ENCODE results near the gene OGDHL.

OGDHL gene

GRCh38 chr10:49769692-49770091 is 7.6 kb upstream of the OGDHL start:
- Histone ChIP-seq H3K4me3 (ENCODE audit: low read length) (no peak overlapping the region), H3K9ac (ENCODE audit: low read length) (no peak overlapping the region), H3K27me3 (replicated peaks; ENCODE audit: control insufficient read depth, insufficient read depth, low read length) (peaks cover 47% of the 10 kb centered on the region), H3K36me3 (ENCODE audit: control insufficient read depth, insufficient read depth, low read length, severe bottlenecking) (no peaks in the 10 kb centered on the region), H3K4me1 (ENCODE audit: control insufficient read depth, insufficient read depth, low read length) (no peaks in the 10 kb centered on the region), H3K9me3 (ENCODE audit: control insufficient read depth, low read length) (peaks cover 10% of the 10 kb centered on the region)
- no peak for DNase-seq (ENCODE audit: low read depth)

DNA sequence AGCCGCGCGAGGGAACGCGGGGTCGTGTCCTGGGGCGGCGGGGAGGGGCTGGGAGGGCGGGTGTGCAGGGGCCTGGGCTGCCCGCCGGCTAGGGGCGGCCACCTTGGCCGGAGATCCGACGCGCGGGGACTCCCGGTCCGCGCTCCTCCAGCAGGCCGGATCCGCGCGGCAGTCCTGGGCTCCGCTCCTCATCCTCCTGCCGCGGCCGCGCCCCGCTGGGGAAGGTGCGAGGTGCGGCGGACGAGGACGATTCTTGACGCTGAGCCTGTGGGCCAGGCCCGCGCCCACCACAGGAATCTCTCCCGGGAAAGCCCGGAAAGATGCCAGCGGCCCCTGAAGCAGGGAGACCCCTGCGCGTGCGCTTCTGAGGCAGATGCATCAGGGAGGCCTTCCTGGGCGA is 6.6 kb upstream of the OGDHL start:
- DNase-seq (ENCODE audit: low read depth): no peak
- H3K27me3 ChIP-seq (replicated peaks; ENCODE audit: control insufficient read depth, insufficient read depth, low read length): peaks cover 45% of the 10 kb centered on the region
- no peak overlapping the region for H3K9ac ChIP-seq (ENCODE audit: low read length)
- H3K9me3 ChIP-seq (ENCODE audit: control insufficient read depth, low read length): peaks cover 10% of the 10 kb centered on the region
- H3K36me3 ChIP-seq (ENCODE audit: control insufficient read depth, insufficient read depth, low read length, severe bottlenecking): no peaks in the 10 kb centered on the region
- no peaks in the 10 kb centered on the region for H3K4me1 ChIP-seq (ENCODE audit: control insufficient read depth, insufficient read depth, low read length)
- H3K4me3 ChIP-seq (ENCODE audit: low read length): no peak overlapping the region

DNA sequence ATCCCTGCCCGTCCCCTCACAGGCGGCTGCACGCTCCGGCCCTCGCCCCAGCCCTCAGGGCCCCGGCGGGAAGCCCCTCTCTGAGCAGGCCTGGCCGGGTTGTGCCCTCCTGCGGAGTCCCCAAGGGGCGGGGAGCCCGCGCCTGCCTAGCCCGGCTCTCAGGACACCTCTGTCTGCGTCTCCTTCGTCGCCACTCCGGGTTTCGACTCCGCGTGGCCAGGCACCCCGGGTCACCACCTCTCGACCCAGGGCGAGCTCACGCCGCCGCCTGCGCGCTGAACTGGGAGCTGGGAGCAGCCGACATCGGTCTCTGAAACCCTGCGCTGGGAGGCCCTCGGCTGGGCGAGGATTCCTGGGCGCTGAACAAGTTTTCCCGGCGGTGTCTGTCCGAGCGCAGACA is 6.2 kb upstream of the OGDHL start:
- peaks cover 49% of the 10 kb centered on the region for H3K27me3 ChIP-seq (replicated peaks; ENCODE audit: control insufficient read depth, insufficient read depth, low read length)
- H3K9me3 ChIP-seq (ENCODE audit: control insufficient read depth, low read length): peaks cover 10% of the 10 kb centered on the region
- H3K4me1 ChIP-seq (ENCODE audit: control insufficient read depth, insufficient read depth, low read length): no peaks in the 10 kb centered on the region
- H3K9ac ChIP-seq (ENCODE audit: low read length): no peak overlapping the region
- no peak overlapping the region for H3K4me3 ChIP-seq (ENCODE audit: low read length)
- H3K36me3 ChIP-seq (ENCODE audit: control insufficient read depth, insufficient read depth, low read length, severe bottlenecking): no peaks in the 10 kb centered on the region
- DNase-seq (ENCODE audit: low read depth): peak; percentile 7

GRCh38 chr10:49767752-49768151 is 5.6 kb upstream of the OGDHL start:
- Histone ChIP-seq H3K27me3 (replicated peaks; ENCODE audit: control insufficient read depth, insufficient read depth, low read length) (peaks cover 51% of the 10 kb centered on the region), H3K9me3 (ENCODE audit: control insufficient read depth, low read length) (peaks cover 10% of the 10 kb centered on the region), H3K4me3 (ENCODE audit: low read length) (no peak overlapping the region), H3K9ac (ENCODE audit: low read length) (no peak overlapping the region), H3K4me1 (ENCODE audit: control insufficient read depth, insufficient read depth, low read length) (no peaks in the 10 kb centered on the region), H3K36me3 (ENCODE audit: control insufficient read depth, insufficient read depth, low read length, severe bottlenecking) (no peaks in the 10 kb centered on the region)
- DNase-seq (ENCODE audit: low read depth): no peak

GRCh38 chr10:49766484-49766883 is 4.4 kb upstream of the OGDHL start:
- H3K27me3 ChIP-seq (replicated peaks; ENCODE audit: control insufficient read depth, insufficient read depth, low read length): peaks cover 46% of the 10 kb centered on the region
- no peak overlapping the region for H3K9ac ChIP-seq (ENCODE audit: low read length)
- DNase-seq (ENCODE audit: low read depth): no peak
- H3K4me1 ChIP-seq (ENCODE audit: control insufficient read depth, insufficient read depth, low read length): no peaks in the 10 kb centered on the region
- no peak overlapping the region for H3K4me3 ChIP-seq (ENCODE audit: low read length)
- peaks cover 10% of the 10 kb centered on the region for H3K9me3 ChIP-seq (ENCODE audit: control insufficient read depth, low read length)
- H3K36me3 ChIP-seq (ENCODE audit: control insufficient read depth, insufficient read depth, low read length, severe bottlenecking): no peaks in the 10 kb centered on the region

- H3K27me3 ChIP-seq (replicated peaks; ENCODE audit: control insufficient read depth, insufficient read depth, low read length): peaks cover 52% of the 10 kb centered on the region
- H3K4me1 ChIP-seq (ENCODE audit: control insufficient read depth, insufficient read depth, low read length): no peaks in the 10 kb centered on the region
- DNase-seq (ENCODE audit: low read depth): no peak
- H3K36me3 ChIP-seq (ENCODE audit: control insufficient read depth, insufficient read depth, low read length, severe bottlenecking): no peaks in the 10 kb centered on the region
- H3K9me3 ChIP-seq (ENCODE audit: control insufficient read depth, low read length): peaks cover 10% of the 10 kb centered on the region
- no peak overlapping the region for H3K9ac ChIP-seq (ENCODE audit: low read length)
- peak overlapping the region; percentile 69 for H3K4me3 ChIP-seq (ENCODE audit: low read length)
These were observed 399 bp upstream of the OGDHL start for GRCh38 chr10:49762566-49762877.

DNA sequence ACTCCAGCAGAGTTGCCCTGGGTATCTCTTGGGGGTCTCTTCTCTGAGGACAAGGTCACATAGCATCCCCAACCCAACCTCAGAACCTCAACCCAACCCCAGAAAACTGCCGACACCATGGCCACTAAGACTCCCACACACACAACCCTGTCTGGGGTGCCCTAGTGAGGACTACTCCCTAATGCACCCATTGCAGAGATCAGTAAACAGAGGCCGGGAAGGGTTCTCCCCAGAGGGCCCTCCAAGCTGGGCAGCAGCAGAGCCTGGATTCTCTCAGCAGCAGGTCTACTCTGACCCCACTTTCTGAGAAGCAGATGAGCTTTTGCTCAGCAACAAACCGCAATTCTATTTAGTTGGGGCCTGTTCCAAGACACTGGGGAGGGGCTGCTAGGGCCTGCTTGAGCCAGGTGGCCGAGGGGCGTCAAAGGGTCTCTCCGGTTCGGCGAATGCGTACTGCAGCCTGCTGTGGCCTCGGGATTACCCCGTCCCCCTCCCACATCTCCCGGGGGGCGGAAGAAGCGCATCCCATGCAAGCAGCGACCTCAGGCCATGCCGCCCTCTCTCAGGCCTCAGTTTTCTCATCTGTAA is 828 bp downstream of the OGDHL start:
- DNase-seq (ENCODE audit: low read depth): no peak
- Histone ChIP-seq H3K36me3 (ENCODE audit: control insufficient read depth, insufficient read depth, low read length, severe bottlenecking) (no peaks in the 10 kb centered on the region), H3K9ac (ENCODE audit: low read length) (no peak overlapping the region), H3K4me3 (ENCODE audit: low read length) (no peak overlapping the region), H3K27me3 (replicated peaks; ENCODE audit: control insufficient read depth, insufficient read depth, low read length) (peaks cover 48% of the 10 kb centered on the region), H3K4me1 (ENCODE audit: control insufficient read depth, insufficient read depth, low read length) (no peaks in the 10 kb centered on the region), H3K9me3 (ENCODE audit: control insufficient read depth, low read length) (peaks cover 1% of the 10 kb centered on the region)

DNA sequence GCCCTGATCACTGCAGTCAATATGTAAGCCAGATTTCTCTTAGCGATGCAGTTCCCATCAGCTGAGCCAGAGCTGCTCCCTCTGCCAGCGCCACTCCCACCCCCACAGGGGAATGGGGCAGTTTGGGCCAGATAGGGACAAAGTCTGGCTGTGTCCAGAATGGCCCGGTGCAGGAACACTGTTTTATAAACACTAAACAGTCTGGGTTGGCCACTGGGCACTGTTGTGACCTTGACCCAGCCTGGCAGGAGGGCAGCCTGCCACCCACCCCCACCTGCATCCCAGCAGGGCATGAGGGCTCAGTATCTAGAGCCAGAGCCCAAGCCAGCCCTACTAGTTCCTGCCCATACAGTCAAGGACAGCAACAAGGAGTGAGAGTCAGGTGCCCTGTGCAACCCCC is 1.3 kb downstream of the OGDHL start:
- DNase-seq (ENCODE audit: low read depth): no peak
- Histone ChIP-seq H3K4me3 (ENCODE audit: low read length) (no peak overlapping the region), H3K36me3 (ENCODE audit: control insufficient read depth, insufficient read depth, low read length, severe bottlenecking) (no peaks in the 10 kb centered on the region), H3K4me1 (ENCODE audit: control insufficient read depth, insufficient read depth, low read length) (no peaks in the 10 kb centered on the region), H3K9ac (ENCODE audit: low read length) (no peak overlapping the region), H3K9me3 (ENCODE audit: control insufficient read depth, low read length) (no peaks in the 10 kb centered on the region), H3K27me3 (replicated peaks; ENCODE audit: control insufficient read depth, insufficient read depth, low read length) (peaks cover 49% of the 10 kb centered on the region)

GRCh38 chr10:49759787-49760551 is 2.2 kb downstream of the OGDHL start:
- Histone ChIP-seq H3K4me1 (ENCODE audit: control insufficient read depth, insufficient read depth, low read length) (no peaks in the 10 kb centered on the region), H3K9ac (ENCODE audit: low read length) (no peak overlapping the region), H3K4me3 (ENCODE audit: low read length) (no peak overlapping the region), H3K36me3 (ENCODE audit: control insufficient read depth, insufficient read depth, low read length, severe bottlenecking) (no peaks in the 10 kb centered on the region), H3K27me3 (replicated peaks; ENCODE audit: control insufficient read depth, insufficient read depth, low read length) (peaks cover 49% of the 10 kb centered on the region), H3K9me3 (ENCODE audit: control insufficient read depth, low read length) (no peaks in the 10 kb centered on the region)
- DNase-seq (ENCODE audit: low read depth): no peak

DNA sequence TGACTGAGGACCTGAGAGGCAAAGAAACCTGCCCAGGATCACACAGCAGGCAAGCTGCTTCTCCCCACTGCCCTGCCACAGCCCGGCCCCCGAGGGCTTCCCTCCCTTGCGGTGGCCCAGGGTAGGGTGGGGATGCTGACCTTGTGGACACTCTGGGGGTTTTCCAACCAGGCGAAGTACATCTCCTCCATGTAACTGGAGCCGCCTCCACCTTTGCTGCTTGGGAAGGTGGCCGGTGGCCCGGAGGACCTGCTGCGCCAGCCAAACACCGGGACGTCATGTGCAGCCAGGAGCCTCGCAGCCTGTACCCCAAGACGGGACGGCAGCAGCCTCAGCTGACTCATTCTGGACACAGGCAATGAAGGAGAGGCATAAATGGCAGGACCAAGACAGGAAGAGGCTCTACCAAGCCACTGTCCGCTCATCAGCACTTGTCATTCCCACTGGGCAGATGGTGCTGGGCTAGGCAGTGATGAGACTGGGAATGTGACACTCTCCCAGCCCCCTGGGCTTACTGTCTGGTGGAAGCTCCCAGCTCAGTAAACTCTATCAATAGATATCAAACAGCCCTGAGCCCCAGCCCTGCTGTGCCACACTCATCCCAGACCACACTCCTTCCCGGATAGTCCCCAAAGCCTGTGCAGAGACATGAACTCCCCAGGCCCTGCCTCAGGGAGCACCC is 3.7 kb downstream of the OGDHL start:
- H3K36me3 ChIP-seq (ENCODE audit: control insufficient read depth, insufficient read depth, low read length, severe bottlenecking): no peaks in the 10 kb centered on the region
- no peak overlapping the region for H3K4me3 ChIP-seq (ENCODE audit: low read length)
- H3K4me1 ChIP-seq (ENCODE audit: control insufficient read depth, insufficient read depth, low read length): no peaks in the 10 kb centered on the region
- peaks cover 49% of the 10 kb centered on the region for H3K27me3 ChIP-seq (replicated peaks; ENCODE audit: control insufficient read depth, insufficient read depth, low read length)
- no peaks in the 10 kb centered on the region for H3K9me3 ChIP-seq (ENCODE audit: control insufficient read depth, low read length)
- no peak overlapping the region for H3K9ac ChIP-seq (ENCODE audit: low read length)
- no peak for DNase-seq (ENCODE audit: low read depth)

- Histone ChIP-seq H3K4me3 (ENCODE audit: low read length) (no peak overlapping the region), H3K27me3 (replicated peaks; ENCODE audit: control insufficient read depth, insufficient read depth, low read length) (peaks cover 40% of the 10 kb centered on the region), H3K36me3 (ENCODE audit: control insufficient read depth, insufficient read depth, low read length, severe bottlenecking) (no peaks in the 10 kb centered on the region), H3K4me1 (ENCODE audit: control insufficient read depth, insufficient read depth, low read length) (no peaks in the 10 kb centered on the region), H3K9ac (ENCODE audit: low read length) (no peak overlapping the region), H3K9me3 (ENCODE audit: control insufficient read depth, low read length) (no peaks in the 10 kb centered on the region)
- no peak for DNase-seq (ENCODE audit: low read depth)
These were observed 5.5 kb downstream of the OGDHL start for GRCh38 chr10:49756641-49757040.
